HepG2 (cell line): ENCODE measurements around the gene CENPB. TPM values are rescaled to one million over a fixed set of nuclear protein-coding genes. Genes with fewer than 3 reads are reported as not detected.

ENCODE experiments used
- MTF1 ChIP-seq: sonication (generic); formaldehyde crosslinking; IDR thresholded peaks from 2 replicates; pipeline ENCODE4 v1.5.0; 2020; ENCODE audit warnings: missing genetic modification reagents
- polyA plus RNA-seq, 8 experiments: library from polyadenylated mRNA; depleted of rRNA in 3 of 8; stranded (reverse) in 7 of 8; unstranded in 1 of 8; fragments of >200 nt; fragmentation: Illumina TruSeq in 4 of 8; extraction: Trizol in 4 of 8; gene quantifications; 2 replicates each; pipeline versions ENCODE4 v1.2.1 to v1.2.3, GENCODE V29; 2011 to 2016; ENCODE audit warnings: low read depth in 4 of 8, missing spikeins in 1 of 8, mixed read lengths in 1 of 8; ENCODE audit not compliant: insufficient read depth in 1 of 8
- total RNA-seq, 5 experiments: library from RNA; depleted of rRNA; stranded (reverse); fragments of >200 nt; fragmentation: Illumina TruSeq; extraction: Trizol; gene quantifications; 2 replicates each; pipeline ENCODE4 v1.2.3, GENCODE V29; 2016; ENCODE audit warnings: low read depth in 1 of 5
- TF ChIP-seq, protein P1 (sequence below), 2 experiments: fragments of 450-650 bp in 1 of 2; sonication (generic) in 1 of 2; formaldehyde crosslinking in 1 of 2; IDR thresholded peaks; 2 replicates each; pipeline versions ENCODE4 v1.6.1 to v1.8.0; 2016 to 2022; ENCODE audit warnings: antibody characterized with exemption in 1 of 2, mild to moderate bottlenecking in 1 of 2, missing genetic modification reagents in 1 of 2

Gene CENPB
- total and polyA plus RNA-seq, 2 of the 13 experiments (the other 11 are each of a cell fraction or from before 2014, with no cell fraction given): 10.4 to 54.5 TPM

DNA sequence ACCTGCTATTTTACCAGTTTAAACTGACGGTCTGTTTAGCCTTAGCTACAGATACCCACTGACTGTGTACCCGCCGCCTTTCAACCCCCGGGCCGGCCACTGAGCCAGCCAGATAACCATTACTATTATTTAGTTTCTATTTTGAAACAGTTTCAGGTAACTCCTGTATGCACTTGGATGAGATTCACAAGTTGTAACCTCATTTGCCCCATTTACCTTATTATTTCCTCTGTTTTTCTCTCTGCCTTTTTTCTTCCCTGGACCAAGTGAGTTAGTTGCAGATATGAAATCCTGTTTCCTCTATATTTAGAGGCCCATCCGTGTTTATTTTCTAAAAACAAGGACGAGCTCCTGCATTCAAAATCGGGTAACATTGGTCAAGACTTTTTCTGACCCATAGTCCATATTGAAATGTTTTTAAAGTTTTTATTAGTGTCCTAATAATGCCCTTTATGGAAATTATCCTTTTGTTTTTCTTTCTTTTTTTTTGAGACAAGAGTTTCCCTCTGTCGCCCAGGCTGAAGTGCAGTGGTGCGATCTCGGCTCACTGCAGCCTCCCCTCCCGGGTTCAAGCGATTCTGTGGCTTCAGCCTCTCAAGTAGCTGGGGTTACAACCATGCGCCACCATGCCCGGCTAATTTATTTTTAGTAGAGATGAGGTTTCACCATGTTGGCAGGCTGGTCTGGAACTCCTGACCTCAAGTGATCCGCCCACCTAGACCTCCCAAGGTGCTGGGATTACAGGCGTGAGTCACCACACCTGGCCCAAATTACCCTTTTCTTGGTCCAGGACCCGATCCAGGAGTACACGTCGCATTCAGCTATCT lies 34.6 kb upstream of the CENPB start (continued):
- TF ChIP-seq, protein P1, sequence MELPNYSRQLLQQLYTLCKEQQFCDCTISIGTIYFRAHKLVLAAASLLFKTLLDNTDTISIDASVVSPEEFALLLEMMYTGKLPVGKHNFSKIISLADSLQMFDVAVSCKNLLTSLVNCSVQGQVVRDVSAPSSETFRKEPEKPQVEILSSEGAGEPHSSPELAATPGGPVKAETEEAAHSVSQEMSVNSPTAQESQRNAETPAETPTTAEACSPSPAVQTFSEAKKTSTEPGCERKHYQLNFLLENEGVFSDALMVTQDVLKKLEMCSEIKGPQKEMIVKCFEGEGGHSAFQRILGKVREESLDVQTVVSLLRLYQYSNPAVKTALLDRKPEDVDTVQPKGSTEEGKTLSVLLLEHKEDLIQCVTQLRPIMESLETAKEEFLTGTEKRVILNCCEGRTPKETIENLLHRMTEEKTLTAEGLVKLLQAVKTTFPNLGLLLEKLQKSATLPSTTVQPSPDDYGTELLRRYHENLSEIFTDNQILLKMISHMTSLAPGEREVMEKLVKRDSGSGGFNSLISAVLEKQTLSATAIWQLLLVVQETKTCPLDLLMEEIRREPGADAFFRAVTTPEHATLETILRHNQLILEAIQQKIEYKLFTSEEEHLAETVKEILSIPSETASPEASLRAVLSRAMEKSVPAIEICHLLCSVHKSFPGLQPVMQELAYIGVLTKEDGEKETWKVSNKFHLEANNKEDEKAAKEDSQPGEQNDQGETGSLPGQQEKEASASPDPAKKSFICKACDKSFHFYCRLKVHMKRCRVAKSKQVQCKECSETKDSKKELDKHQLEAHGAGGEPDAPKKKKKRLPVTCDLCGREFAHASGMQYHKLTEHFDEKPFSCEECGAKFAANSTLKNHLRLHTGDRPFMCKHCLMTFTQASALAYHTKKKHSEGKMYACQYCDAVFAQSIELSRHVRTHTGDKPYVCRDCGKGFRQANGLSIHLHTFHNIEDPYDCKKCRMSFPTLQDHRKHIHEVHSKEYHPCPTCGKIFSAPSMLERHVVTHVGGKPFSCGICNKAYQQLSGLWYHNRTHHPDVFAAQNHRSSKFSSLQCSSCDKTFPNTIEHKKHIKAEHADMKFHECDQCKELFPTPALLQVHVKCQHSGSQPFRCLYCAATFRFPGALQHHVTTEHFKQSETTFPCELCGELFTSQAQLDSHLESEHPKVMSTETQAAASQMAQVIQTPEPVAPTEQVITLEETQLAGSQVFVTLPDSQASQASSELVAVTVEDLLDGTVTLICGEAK (IDR thresholded peaks at IDR 0.05): no peak
- TF ChIP-seq, protein P1 (CRISPR knock-in tag; IDR thresholded peaks at IDR 0.05): no peak
- no peak for TF ChIP-seq MTF1 (CRISPR knock-in tag)
